HG03135 (cell line): Measurements from ENCODE around the gene GABRA5.
"Not testable (repeated sequence)": the region's sequence is repeated elsewhere in the genome, so short reads cannot be mapped to it uniquely, and the experiment has no call there.

Experiments
- ATAC-seq: cut with Tn5 transposase; IDR thresholded peaks from one replicate; pipeline ENCODE4 v1.9.1; 2021; ENCODE audit warnings: mild to moderate bottlenecking, moderate library complexity; ENCODE audit not compliant: unreplicated experiment

The GABRA5 gene

DNA sequence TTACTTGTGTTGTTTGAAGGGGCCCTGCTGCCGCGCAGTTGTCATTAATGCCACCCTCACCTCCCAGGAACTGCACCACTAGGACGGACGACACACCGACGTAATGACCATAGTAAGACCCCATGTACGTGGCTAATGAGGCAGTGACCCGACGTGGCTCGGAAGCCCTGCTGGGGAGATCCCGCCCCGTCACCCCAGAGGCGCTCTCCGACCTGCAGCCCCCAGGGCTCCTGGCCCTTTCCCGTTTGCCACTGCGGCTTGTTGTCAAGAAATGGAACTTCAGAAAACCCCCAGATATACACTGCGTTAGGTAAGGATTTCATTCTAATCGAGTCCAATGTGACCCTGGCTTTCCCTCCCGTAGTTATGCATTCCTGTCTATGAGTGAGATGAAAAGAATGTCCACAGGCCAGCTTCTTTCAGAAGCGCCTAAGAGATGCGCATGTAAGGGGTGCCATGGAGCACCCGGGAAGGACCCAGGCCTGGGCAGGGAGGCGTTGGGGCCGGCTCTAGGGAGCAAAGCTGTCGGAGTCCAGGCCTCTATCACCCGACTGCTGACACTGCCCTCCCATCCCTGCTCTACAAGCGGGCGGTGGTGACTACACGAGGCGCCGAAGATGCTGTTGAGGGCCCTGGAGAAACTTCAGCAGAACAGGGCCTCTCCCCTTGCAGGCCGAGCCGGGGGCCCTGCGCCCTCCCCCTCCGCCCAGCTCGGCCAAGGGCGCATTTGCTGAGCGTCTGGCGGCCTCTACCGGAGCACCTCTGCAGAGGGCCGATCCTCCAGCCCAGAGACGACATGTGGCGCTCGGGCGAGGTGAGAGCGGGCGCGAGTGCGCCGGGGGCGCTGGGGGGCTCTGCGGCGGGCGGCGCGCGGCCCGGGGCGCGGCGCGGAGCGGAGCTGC, at the start of gene GABRA5:
Gene GABRA5 (plus strand): TSS at position 765 of the 902 bp plus-strand sequence. CDS start 2,187 bp downstream, outside the sequence.
- no peak for ATAC-seq

DNA sequence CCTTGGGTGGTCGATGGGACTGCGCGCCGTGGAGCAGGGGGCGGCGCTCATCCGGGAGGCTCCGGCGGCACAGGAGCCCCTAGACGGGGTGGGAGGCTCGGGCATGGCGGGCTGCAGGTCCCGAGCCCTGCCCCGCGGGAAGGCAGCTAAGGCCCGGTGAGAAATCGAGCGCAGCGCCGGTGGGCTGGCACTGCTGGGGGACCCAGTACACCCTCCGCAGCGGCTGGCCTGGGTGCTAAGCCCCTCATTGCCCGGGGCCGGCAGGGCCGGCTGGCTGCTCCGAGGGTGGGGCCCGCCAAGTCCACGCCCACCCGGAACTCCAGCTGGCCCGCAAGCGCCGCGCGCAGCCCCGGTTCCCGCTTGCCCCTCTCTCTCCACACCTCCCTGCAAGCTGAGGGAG, 35.7 kb upstream of the GABRA5 start:
- ATAC-seq: not testable (repeated sequence)

DNA sequence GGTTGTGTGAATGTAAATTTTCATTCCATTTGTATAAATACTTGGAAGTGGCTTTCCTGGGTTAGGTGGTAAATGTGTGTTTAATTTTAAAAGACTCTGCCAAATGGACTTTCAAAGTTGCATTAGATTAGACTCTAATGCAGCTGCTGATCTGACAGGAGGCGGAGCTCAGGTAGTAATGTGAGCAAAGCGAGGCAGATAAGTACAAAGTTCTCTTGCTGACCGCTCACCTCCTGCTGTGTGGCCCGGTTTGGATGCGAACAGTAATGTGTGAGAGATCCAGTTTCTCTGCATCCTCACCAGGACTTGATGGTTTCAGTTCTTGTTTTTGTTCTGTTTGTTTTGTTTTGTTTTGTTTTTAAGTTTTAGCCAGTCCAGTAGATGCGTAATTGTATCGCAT, 34.9 kb upstream of the GABRA5 start:
- ATAC-seq: no peak

DNA sequence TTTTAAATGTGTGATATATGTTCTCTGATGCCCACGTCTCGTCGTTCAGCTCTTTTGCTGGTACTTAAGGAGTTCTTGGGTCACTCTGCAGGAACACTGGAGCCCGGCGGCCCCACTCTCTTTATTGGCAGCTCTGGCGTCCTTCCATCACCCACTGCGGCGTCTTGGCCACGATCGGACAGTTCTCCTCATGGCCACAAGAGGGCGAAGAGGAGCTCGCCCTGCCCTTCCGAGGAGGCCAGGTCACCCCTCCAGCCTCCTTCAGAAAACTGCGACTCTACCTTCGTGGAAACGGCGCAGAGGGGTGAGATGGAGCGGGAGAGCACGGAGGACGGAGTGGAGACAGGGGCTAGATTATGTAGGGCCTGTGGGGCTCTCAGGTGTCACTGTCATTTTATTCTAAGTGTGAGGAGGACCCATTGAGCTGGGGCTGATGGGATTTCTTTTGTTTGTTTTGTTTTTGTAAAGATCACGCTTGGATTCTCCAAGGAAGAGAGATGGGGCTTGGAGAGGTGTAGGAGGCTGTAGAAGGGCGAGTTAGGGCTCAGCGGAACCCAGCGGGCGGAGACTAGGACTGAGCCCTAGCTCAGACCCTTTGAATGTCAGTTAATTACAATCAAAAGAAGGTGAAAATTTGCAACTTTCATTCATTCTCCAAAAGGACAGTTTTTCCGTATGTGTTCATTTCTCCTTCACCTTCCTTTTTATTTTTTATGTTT, 28.0 kb upstream of the GABRA5 start:
- no peak for ATAC-seq

DNA sequence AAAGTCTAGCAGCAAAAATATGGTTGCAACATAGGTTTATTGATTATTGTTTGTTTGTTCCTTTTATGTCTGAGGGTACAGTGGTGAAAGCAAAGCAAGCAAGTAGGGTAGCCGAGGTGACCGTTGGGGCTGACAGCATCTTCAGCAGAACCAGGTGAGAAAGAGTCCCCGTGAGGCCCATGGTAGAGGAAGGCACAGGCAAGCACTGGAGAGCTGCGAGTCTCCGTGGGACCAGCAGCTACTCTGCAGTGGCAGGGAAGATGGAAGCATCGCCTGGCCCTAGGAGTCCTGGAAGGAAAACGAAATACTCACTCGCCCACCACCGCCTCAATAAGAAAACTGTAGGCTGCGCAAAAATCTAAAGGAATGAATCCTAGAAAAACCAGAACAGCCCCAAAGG, 25.3 kb upstream of the GABRA5 start:
- no peak for ATAC-seq

DNA sequence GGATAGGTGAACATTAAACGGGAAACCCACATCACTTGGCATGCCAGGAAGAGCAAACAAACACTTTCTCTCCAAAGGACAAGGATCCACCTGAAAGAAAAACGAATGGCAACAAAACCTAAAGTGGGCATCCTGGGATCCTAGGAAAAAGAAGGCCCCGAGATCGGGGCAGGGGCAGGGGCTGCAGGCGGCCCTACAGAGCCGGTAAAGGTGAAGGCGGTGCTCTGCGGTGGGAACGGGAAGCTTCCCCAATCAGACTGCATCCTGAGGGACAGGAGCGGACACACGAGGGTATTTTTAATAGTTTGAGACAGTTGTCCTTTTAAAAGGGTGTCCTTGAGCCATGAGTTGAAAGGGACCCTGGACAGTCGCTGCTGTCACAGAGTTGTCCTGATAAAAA, 24.9 kb upstream of the GABRA5 start:
- ATAC-seq: no peak

DNA sequence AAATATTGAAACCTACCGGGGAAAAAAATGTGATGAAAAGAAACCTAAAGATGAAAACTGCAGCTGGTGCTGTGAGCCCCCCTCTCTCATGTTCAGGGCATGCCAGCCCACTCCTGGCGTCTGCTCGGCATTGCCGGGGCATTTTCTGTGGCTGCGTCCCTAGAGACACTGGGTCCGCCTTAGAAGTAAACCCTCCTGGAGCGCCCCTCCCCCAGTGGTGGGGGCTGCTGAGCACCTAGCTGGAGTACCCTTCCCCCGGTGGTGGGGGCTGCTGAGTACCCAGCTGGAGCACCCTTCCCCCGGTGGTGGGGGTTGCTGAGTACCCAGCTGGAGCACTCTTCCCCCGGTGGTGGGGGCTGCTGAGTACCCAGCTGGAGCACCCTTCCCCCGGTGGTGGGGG, 24.5 kb upstream of the GABRA5 start:
- ATAC-seq: no peak

DNA sequence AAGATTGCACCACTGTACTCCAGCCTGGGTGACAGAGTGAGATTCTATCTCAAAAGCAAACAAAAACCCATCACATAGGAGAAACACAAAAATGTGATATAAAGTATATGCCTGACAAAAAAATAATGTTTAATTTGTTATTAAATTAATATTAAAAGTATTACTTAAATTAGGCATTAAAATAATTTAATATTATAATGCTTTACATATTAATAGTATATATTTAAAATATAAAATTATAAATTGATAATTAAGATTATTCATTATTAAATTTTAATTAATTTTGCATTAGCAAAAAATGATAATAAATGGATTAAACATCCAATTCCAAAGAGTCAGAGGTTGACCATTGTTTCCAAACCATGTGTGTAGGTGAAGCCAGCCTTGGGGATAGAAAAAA, 22.0 kb upstream of the GABRA5 start:
- no peak for ATAC-seq

DNA sequence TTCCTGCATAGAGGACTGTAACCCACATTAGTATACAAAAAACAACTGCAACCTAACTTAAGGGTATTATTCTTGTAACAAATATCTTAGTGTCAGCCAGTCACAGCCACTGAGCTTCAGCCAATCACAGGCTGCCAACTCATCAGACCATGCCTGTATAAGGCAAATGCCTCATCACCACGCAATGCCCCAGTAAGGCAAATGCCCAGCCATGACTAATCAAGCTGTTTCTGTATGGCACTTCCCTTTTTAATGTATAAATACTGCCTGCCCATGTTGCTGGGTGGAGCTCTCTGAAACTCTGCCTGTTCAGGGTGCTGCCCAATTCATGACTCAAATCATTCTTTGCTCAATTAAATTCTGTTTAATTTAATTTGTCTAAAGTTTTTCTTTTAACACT, 18.4 kb upstream of the GABRA5 start:
- no peak for ATAC-seq

DNA sequence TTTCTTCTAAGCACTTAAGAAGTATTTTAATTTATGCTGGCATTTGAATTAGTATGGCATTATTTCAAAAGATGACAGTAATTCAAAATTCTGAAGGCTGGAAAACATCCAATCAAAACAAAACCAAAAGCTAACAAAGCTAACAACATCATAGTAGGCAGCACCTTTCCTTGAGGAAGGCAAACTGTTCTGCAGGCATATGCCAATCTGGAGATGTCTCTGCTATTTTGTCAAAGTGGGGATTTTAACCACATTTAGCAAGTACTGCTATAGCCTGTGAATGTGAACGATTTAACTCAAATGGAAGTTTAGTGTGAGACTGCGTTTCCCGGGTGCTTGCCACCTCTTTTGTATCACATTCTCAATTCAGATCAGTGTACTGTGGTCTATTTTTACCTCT, 16.7 kb upstream of the GABRA5 start:
- ATAC-seq: no peak

DNA sequence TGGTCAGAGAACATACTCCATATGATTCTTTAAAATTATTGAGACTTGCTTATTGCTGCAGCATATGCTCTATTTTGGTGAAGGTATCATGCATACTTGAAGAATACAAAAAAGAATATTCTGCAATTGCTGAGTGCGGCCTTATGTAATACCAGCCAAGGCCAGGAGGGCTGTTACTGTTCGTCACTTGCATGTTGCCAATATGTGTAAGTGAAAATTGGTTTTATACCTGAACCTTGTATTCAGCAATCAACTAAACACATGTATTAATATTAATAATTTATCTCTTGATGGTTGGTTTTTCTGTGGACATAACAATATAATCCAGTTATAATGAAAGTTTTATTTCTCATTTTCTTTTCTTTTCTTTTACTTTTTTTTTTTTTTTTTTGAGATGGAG, 13.9 kb upstream of the GABRA5 start:
- no peak for ATAC-seq

DNA sequence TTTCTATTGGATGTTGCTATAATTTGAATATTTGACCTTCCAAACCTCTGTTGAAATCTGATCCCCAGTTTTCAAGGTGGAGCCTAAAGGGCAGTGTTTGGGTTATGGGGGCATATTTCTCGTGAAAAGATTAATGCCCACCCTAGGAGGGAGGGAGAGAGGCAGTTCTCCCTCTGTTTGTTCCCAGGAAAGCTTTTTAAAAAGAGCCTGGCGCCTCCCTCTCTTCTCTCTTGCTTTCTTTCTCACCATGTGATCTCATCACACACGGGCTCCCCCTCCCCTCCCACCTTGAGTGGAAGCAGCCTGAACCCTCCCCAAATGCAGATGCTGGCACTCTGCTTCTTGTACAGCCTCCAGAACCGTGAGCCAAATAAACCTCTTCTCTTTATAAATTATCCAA, 12.4 kb upstream of the GABRA5 start:
- no peak for ATAC-seq

DNA sequence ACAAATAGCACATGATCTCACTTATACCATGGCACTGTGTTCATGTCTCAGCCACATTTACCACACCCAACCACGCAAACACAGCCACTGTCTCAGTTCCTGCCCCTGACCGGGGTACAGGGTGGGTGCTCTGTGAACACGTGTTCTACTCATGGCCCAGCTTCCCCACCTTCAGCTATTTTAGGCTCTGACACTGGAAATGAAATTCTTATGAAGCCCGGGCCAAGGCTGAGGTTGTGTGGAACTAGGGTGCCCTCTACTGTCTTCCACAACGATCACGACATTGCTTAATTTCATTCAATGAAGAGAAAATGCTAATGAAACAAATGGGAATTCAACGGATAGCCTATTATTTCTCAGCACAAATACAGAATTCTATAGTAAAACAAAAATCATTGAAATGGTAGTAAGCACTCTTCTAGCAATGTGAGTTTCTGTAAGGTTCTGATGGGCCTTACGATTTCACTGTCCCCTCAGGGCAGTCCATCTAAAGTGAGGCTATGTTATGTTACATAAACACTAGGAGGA, 2.1 kb upstream of the GABRA5 start:
- no peak for ATAC-seq

DNA sequence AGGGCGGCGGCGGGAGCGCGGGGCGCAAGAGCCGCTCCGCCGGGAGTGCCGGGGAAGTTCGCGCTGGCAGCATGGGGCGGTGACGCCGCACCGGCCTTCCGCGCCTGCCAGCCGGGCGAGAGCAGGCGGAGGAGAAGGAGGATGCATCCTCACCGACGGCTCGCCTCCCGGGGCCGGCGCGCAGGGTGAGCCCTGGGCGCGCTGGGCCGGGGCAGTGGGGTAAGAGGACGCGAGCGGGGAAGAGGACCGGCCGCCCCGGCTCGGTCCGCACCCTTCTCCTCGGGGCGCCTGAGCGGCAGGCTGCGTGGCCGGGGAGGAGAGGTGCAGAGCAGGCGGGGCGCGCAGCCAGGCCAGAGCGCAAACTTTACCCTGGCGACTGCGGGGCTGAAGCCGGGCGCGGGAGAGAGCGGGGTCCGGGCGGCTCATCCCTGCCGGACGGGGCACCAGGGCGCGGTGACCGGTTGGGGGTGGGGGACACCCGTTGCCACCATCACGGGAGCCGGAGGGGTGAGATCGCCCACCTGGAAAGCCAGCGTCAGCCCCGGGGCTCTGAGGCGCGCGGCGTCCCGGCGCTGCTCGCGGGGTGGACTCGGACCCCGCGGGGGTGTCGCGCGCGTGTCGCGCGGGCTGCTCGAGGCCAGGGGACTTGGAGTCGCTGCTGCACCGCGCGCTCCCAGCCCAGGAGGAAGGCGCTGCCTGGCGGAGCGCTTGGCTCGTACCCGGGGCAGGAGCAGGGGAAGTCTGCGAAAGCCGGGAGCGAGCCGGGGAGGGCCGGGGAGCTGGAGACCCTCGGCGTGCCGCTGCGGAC, 542 bp downstream of the GABRA5 start:
- no peak for ATAC-seq

DNA sequence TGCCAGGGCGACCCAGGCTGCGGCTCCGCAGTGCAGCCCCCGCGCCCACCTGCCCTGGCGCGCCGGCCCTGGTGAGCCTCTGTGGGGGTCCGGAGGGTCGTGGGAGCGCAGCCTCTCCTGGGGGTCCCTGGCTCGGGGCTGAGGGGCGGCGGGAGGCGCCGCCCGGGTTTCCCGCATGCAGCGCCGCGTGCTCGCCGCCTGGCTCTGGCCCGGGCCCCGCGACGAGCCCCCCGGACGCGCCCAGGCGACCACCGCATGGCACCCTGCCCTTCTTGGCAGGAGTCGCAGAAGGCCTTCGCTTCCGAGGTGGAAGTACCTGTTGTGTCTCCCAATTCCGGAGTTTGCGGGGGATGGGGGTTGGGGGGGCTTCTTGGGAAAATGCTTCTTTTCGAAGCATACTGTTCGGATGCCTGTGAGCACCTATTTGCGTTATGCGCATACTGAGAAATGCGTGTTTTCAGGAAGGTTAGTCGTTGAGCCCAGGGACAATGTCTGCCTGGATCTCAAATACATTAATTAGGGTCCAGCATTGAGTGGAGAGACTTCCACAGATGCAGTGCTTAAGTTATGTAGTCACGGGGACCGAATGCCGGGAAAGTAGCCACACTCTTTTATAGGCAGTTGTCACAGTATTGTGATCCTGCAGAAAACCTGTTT, 1.3 kb downstream of the GABRA5 start:
- no peak for ATAC-seq

DNA sequence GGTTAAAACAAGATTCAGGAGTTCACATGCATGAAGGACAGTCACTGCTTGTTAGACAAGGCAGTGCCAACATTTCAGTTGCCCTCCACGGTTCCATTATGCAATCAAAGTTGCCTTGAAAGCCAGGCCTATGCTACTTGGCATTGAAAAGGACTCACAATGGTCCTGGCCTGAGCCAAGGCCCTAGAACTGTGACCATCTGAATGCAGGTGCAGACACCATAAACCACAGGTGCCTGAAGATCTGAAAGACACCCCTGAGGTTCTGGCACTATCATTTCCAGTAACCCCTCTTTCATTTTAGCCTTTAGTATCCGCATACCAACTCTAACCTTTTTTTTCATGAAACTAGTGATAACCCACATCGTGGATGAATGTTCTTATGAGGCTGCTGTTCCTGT, 2.8 kb downstream of the GABRA5 start:
- no peak for ATAC-seq

DNA sequence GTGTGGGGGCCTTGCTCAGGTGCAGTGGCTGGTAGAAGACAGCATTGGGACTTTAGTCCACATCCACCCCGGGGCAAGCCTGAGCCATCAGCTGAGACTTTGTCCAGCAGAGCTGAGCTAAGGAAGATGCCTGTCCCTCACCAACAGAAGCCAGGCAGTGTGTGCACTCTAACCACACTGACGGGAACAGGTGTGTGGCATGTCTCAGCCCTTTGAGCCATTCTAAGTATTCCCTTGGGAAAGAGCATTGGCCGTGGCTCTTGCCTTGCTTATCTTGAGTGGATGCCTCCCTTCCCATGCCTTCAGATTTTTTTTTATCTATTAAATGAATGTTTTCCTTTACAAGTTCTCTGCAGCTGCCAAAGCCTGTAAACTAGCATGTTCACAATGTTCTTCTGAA, 3.5 kb downstream of the GABRA5 start:
- no peak for ATAC-seq

DNA sequence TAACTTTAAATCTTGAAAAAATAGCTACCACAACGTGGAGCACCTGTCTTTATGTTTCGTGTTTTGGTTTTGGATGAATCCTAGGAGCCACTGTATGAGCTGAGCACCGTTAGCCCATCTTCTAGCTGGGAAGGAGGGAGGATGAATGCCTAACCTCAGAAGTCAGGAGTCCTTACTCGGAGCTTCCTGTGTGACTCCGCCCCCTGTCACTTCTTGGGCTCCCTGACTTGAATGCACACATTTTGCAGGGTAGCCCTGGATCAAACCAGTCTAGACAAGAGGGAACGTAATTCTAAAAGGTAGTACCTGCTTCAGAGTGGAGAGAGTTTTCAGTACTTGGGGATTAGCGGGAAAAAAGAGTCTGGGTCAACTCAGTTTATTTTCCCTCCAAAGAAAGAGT, 5.3 kb downstream of the GABRA5 start:
- no peak for ATAC-seq

DNA sequence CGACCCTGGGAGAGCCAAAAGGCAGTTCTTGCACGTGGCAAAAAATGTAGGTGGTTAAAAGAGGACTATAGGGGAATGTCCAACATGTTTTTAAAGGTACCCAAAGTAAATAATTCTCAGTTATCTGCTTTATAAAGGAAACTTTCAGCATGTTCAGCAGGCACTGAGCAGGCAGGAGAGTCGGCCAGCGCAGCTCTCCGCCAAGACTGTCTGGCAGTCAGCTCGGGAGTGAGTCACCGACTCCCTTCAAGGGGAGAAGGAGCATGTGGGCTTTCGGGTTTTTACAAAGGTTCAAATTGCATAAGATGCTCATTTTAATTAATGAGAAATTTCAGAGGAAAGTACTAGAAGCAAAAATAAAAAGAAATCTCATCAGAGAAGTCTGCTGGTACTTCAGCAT, 7.0 kb downstream of the GABRA5 start:
- ATAC-seq: no peak

DNA sequence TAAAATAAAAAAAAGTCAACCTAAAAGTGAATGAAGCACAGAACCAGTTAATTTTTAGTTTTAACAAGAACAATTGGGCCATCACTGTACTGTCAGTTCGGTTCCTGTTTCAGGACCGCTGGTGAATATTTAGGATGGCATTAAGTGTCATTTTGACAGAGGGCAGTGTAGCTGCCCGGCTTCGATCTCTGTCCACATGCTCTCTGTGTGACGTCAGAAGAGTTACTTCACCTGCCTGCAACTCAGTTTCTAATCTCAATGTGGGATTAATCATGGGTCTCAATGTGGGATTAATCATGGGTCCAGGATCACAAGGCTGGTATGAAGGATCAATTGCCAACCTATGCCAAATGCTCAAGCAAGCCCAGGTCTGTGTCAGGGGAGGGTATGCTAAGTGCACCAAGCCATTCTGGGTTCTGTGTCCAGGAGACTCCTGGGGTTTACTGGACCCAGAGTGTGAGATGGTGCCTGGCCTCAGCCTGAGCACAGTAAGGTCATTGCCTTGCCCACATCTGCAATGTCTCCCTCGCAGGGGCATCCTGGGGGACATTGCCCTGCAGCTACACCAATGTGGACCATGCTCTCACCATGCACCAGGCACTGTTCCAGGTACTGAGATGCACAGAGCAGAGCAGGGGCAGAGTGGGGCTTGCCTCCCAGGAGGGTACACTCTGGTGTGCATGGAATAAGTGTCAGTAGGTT, 8.1 kb downstream of the GABRA5 start:
- no peak for ATAC-seq
